ENCODE results near the gene EEF1A2. TPM values are rescaled to one million over a fixed set of nuclear protein-coding genes. Genes with fewer than 3 reads are reported as not detected.

EEF1A2 gene
- total RNA-seq, 6 experiments from 2014 or later = 1.1 to 7.2 (median 1.7) TPM

DNA sequence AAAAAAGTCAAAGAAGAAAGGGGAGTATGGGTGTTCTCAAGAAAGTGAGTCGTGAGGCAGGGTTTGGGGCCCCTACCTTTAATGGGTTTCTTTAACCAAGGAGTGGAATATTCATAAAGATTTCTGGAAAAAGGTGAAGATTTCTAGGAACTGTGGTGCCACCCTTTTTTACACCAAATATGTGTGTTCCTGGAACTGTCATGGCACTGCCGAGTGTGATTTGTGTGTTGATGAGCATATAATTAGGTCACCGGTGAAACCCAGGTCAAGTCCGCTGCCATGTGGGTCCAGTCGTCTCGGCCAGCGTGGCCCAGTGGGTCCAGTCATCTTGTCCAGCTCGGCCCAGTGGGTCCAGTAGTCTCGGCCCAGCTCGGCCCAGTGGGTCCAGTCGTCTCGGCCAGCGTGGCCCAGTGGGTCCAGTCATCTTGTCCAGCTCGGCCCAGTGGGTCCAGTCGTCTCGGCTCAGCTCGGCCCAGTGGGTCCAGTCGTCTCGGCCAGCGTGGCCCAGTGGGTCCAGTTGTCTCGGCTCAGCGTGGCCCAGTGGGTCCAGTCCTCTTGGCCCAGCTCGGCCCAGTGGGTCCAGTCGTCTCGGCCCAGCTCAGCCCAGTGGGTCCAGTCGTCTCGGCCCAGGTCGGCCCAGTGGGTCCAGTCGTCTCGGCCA is 8.3 kb upstream of the EEF1A2 start:
- H3K27ac Mint-ChIP-seq = no peak overlapping the region
- TF ChIP-seq, protein P1, sequence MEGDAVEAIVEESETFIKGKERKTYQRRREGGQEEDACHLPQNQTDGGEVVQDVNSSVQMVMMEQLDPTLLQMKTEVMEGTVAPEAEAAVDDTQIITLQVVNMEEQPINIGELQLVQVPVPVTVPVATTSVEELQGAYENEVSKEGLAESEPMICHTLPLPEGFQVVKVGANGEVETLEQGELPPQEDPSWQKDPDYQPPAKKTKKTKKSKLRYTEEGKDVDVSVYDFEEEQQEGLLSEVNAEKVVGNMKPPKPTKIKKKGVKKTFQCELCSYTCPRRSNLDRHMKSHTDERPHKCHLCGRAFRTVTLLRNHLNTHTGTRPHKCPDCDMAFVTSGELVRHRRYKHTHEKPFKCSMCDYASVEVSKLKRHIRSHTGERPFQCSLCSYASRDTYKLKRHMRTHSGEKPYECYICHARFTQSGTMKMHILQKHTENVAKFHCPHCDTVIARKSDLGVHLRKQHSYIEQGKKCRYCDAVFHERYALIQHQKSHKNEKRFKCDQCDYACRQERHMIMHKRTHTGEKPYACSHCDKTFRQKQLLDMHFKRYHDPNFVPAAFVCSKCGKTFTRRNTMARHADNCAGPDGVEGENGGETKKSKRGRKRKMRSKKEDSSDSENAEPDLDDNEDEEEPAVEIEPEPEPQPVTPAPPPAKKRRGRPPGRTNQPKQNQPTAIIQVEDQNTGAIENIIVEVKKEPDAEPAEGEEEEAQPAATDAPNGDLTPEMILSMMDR (IDR thresholded peaks at IDR 0.05) = no peak
- peaks cover 14% of the 10 kb centered on the region; the same call in 1 of the 2 replicates for H3K9me3 Mint-ChIP-seq
- peaks cover 33% of the 10 kb centered on the region for H3K27me3 Mint-ChIP-seq (ENCODE audit: insufficient read depth)
- H3K4me1 Mint-ChIP-seq (ENCODE audit: low read depth) = no peaks in the 10 kb centered on the region
- H3K36me3 Mint-ChIP-seq (ENCODE audit: low read depth) = no peaks in the 10 kb centered on the region
- no peak overlapping the region for H3K4me3 Mint-ChIP-seq
- no peak for DNase-seq

DNA sequence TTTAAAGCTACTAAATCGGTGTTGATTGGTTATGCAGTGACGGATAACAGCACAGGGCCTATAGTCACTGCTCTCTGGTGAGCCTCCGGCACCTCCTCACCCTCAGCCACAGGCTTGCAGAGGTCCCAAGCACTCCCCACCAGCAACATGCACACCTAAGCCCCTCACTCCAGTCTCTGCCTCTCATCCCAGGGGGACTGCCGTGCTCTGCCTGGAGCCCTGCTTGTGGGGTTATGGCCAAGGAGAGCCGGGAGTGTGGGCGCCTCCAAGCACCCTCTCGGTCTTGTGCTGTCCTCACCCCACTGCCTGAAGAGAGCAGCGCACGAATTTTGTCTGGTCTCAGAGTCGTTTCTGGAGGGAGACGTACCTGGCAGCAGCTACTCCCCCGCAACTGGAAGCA is 6.8 kb upstream of the EEF1A2 start:
- no peak for DNase-seq
- Mint-ChIP-seq H3K27me3 (ENCODE audit: insufficient read depth) (peaks cover 23% of the 10 kb centered on the region), H3K36me3 (ENCODE audit: low read depth) (no peaks in the 10 kb centered on the region), H3K9me3 (peaks cover 14% of the 10 kb centered on the region; the same call in 1 of the 2 replicates), H3K27ac (no peak overlapping the region), H3K4me3 (no peak overlapping the region), H3K4me1 (ENCODE audit: low read depth) (no peaks in the 10 kb centered on the region)
- TF ChIP-seq, protein P1 (IDR thresholded peaks at IDR 0.05) = no peak

DNA sequence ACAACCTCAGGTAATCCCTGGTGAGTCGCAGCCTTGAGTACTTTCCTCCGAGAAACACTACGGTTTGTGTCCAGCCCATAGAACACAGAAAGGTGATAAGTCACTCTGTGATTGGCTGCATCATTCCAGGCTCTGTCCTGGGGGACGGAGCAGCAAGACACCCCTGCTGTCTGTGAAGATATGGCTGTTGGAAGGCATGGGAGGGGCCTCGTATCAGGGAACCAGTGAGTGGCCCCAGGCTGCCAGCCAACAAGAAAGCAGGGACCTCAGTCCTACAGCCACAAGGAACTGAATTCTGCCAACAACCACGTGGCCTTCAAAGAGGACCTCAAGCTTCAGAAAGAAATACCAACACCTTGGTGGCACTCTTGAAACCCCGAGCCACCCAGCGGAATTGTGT is 6.4 kb upstream of the EEF1A2 start:
- TF ChIP-seq, protein P1 (IDR thresholded peaks at IDR 0.05) = no peak
- Mint-ChIP-seq H3K27ac (no peak overlapping the region), H3K27me3 (ENCODE audit: insufficient read depth) (peaks cover 23% of the 10 kb centered on the region), H3K36me3 (ENCODE audit: low read depth) (no peaks in the 10 kb centered on the region), H3K4me3 (no peak overlapping the region), H3K4me1 (ENCODE audit: low read depth) (no peaks in the 10 kb centered on the region), H3K9me3 (peaks cover 14% of the 10 kb centered on the region; the same call in 1 of the 2 replicates)
- no peak for DNase-seq

DNA sequence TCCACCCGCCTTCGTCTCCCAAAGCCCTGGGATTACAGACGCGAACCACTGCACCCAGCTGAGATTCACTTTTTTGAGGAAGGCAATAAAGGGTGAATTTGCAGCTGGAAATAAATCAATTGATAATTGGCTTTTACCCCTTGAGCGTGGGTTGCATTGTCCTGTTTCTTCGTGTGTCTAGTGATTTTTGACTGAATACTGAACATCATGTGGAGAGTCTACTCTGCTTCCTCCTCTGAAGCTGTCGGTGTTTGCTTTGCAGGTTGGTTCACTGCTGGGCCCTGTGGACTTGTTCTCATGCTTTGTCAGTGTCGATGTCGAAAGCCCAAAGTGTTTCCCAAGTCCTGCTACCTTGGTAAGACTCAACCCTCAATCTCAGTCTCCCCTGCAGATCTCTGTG is 5.8 kb upstream of the EEF1A2 start:
- TF ChIP-seq, protein P1 (IDR thresholded peaks at IDR 0.05) = no peak
- H3K27me3 Mint-ChIP-seq (ENCODE audit: insufficient read depth) = peaks cover 23% of the 10 kb centered on the region
- no peaks in the 10 kb centered on the region for H3K4me1 Mint-ChIP-seq (ENCODE audit: low read depth)
- H3K4me3 Mint-ChIP-seq = no peak overlapping the region
- H3K9me3 Mint-ChIP-seq = peaks cover 14% of the 10 kb centered on the region; the same call in 1 of the 2 replicates
- no peak for DNase-seq
- H3K36me3 Mint-ChIP-seq (ENCODE audit: low read depth) = no peaks in the 10 kb centered on the region
- no peak overlapping the region for H3K27ac Mint-ChIP-seq

DNA sequence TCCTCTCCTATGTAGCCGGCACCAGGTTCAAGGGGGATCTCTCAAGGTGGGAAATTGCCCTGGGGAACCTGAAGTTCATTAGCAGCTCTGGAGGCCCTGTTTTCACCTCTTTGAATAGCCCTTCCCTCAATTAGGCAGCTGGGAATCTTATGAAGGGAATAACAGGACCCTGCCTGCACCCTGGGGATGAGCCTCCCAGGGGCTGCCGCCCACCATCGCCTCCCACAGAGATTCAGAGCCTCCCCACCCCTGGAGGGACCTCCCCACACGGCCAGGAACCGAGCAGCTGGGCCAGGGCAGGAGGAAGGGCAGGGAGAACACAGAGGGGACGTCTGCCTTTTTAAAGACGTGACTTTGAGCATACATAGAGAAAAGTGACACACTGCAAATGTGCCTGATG is 4.6 kb upstream of the EEF1A2 start:
- no peak for DNase-seq
- Mint-ChIP-seq H3K4me3 (no peak overlapping the region), H3K36me3 (ENCODE audit: low read depth) (no peaks in the 10 kb centered on the region), H3K4me1 (ENCODE audit: low read depth) (no peaks in the 10 kb centered on the region), H3K27ac (no peak overlapping the region), H3K27me3 (ENCODE audit: insufficient read depth) (peaks cover 23% of the 10 kb centered on the region), H3K9me3 (peaks cover 14% of the 10 kb centered on the region; the same call in 1 of the 2 replicates)
- TF ChIP-seq, protein P1 (IDR thresholded peaks at IDR 0.05) = no peak

Measured in HFFc6 (cell line).